AG10803 (cell line): ENCODE measurements around the gene PCDH9.

Experiments used
- DNase-seq: peaks from one replicate; pipeline ENCODE4 v3.0.0; 2010; ENCODE audit warnings: low read depth
- H3K4me3 ChIP-seq: 2 replicates; pipeline ENCODE4 v1.5.1; 2011; ENCODE audit warnings: mild to moderate bottlenecking, low read length, control low read depth
- CTCF ChIP-seq: conservative IDR thresholded peaks from 2 replicates; pipeline ENCODE4 v1.5.1; 2011; ENCODE audit warnings: mild to moderate bottlenecking, low read length, control low read depth, inconsistent platforms

Gene PCDH9

GRCh38 chr13:66565279-66565678 is 664.9 kb downstream of the PCDH9 start:
- TF ChIP-seq CTCF = no peak
- no peak for DNase-seq

GRCh38 chr13:66563076-66563475 is 667.1 kb downstream of the PCDH9 start:
- H3K4me3 ChIP-seq = no peak overlapping the region
- no peak for TF ChIP-seq CTCF
- DNase-seq = no peak

More at GRCh38 chr13:66565279-66565678, 664.9 kb downstream of the PCDH9 start:
- no peak overlapping the region for H3K4me3 ChIP-seq

GRCh38 chr13:66562054-66562453 is 668.1 kb downstream of the PCDH9 start:
- no peak for TF ChIP-seq CTCF
- no peak for DNase-seq
- H3K4me3 ChIP-seq = no peak overlapping the region

GRCh38 chr13:66560991-66561390 is 669.1 kb downstream of the PCDH9 start:
- H3K4me3 ChIP-seq = no peak overlapping the region
- DNase-seq = no peak
- TF ChIP-seq CTCF = no peak

- no peak for DNase-seq
- no peak for TF ChIP-seq CTCF
These were observed 669.9 kb downstream of the PCDH9 start for GRCh38 chr13:66560189-66560588.

GRCh38 chr13:66559093-66559492 is 671.0 kb downstream of the PCDH9 start:
- no peak for TF ChIP-seq CTCF
- no peak overlapping the region for H3K4me3 ChIP-seq
- no peak for DNase-seq

More at GRCh38 chr13:66560189-66560588, 669.9 kb downstream of the PCDH9 start:
- no peak overlapping the region for H3K4me3 ChIP-seq

GRCh38 chr13:66558506-66558905 is 671.6 kb downstream of the PCDH9 start:
- DNase-seq = no peak
- TF ChIP-seq CTCF = no peak

More at GRCh38 chr13:66558506-66558905, 671.6 kb downstream of the PCDH9 start:
- H3K4me3 ChIP-seq = no peak overlapping the region
